ENCODE results near the gene ANKLE1. TPM values are rescaled to one million over a fixed set of nuclear protein-coding genes. Genes with fewer than 3 reads are reported as not detected.

The ANKLE1 gene
- total RNA-seq, 1 experiment from 2014 or later = 16.5 TPM

GRCh38 chr19:17275441-17276175, 6.1 kb upstream of the ANKLE1 start:
- Histone ChIP-seq H4K91ac (ENCODE audit: insufficient read length, low read depth, low read length) (no peak overlapping the region), H2BK15ac (ENCODE audit: low read depth, low read length) (no peak overlapping the region), H2BK20ac (ENCODE audit: low read depth, low read length, poor library complexity, severe bottlenecking) (no peak overlapping the region), H3K27me3 (ENCODE audit: insufficient read depth, low read length) (no peaks in the 10 kb centered on the region), H3K23ac (ENCODE audit: insufficient read length, low read depth, low read length) (no peak overlapping the region), H2AK5ac (ENCODE audit: insufficient read length, low read length) (no peak overlapping the region), H3K9me3 (ENCODE audit: control insufficient read depth, low read depth, low read length) (no peaks in the 10 kb centered on the region), H3K79me1 (ENCODE audit: insufficient read depth, low read depth, low read length, poor library complexity, severe bottlenecking) (no peaks in the 10 kb centered on the region), H3K56ac (ENCODE audit: insufficient read length, low read depth, low read length) (no peak overlapping the region), H3K18ac (ENCODE audit: insufficient read length, low read depth, low read length) (no peak overlapping the region), H2BK5ac (ENCODE audit: insufficient read length, low read length) (no peak overlapping the region), H2BK120ac (ENCODE audit: low read depth, low read length, poor library complexity, severe bottlenecking) (no peak overlapping the region), H3T11ph (ENCODE audit: low read length) (no peak overlapping the region), H3K79me2 (ENCODE audit: insufficient read depth, low read length) (no peaks in the 10 kb centered on the region), H2AFZ (ENCODE audit: low read length) (no peak overlapping the region), H3K23me2 (ENCODE audit: insufficient read length, low read depth, low read length, poor library complexity, severe bottlenecking) (peaks cover 2% of the 10 kb centered on the region), H3K9ac (ENCODE audit: extremely low read depth, insufficient read length, low read length) (no peak overlapping the region), H4K20me1 (ENCODE audit: control insufficient read depth, insufficient read depth, insufficient read length) (no peaks in the 10 kb centered on the region), H3K27ac (ENCODE audit: insufficient read length, low read depth, low read length) (no peak overlapping the region), H3K4ac (ENCODE audit: low read depth, low read length) (no peak overlapping the region), H3K4me2 (ENCODE audit: insufficient read depth, insufficient read length, low read length) (no peak overlapping the region), H2BK12ac (ENCODE audit: insufficient read length, low read depth, low read length) (no peak overlapping the region), H4K5ac (ENCODE audit: insufficient read length, low read depth, low read length) (no peak overlapping the region), H3K4me1 (ENCODE audit: insufficient read depth, low read length) (no peaks in the 10 kb centered on the region), H4K8ac (replicated peaks; ENCODE audit: insufficient read length, low read depth, low read length) (no peak overlapping the region), H3K14ac (ENCODE audit: insufficient read depth, low read length) (no peak overlapping the region)
- WGBS (ENCODE audit: extremely low coverage, insufficient read length, low lambda C conversion rate) = no CpG with 5 or more reads among the region's 19 CpGs
- Mint-ChIP-seq H3K27me3 (ENCODE audit: low read depth) (no peaks in the 10 kb centered on the region), H3K27ac (peak overlapping the region in 2 of 3 experiments; percentile 34 to 57; a peak in 1 of 7 replicates), H3K4me1 (no peaks in the 10 kb centered on the region), H3K36me3 (ENCODE audit: insufficient read depth in 1 of 3, low read depth in 3 of 3) (peaks cover 38 to 67% (median 65%) of the 10 kb centered on the region in 3 experiments; a peak in 6 of 7 replicates), H3K9me3 (no peaks in the 10 kb centered on the region), H3K4me3 (no peak overlapping the region)
- no peak for TF ChIP-seq CTCF (conservative IDR thresholded peaks at IDR 0.05)
- no peak for DNase-seq

Measured in H9 (cell line).